Glomerular endothelial cell (primary cell): ENCODE measurements around the gene ORC4. TPM values are rescaled to one million over a fixed set of nuclear protein-coding genes. Genes with fewer than 3 reads are reported as not detected.

ENCODE experiments used
- DNase-seq: peaks from one replicate; pipeline ENCODE4 v3.0.0-alpha.2; 2011; ENCODE audit warnings: low read depth, low spot score; ENCODE audit errors: extremely low read depth
- total RNA-seq: library from RNA; depleted of rRNA; stranded (reverse); fragments of >200 nt; gene quantifications from 2 replicates; pipeline ENCODE4 v1.2.3, GENCODE V29; 2015

Gene ORC4
- total RNA-seq = 36.8 and 37.2 TPM in 2 replicates

- DNase-seq = peak; percentile 93
Measured at GRCh38 chr2:148020111-148021058, at the start of gene ORC4. Gene ORC4, minus strand, starts transcription at chr2:148020737. Its CDS starts 44,779 bp downstream, at chr2:147975958.

GRCh38 chr2:148067801-148068200 lies 47.3 kb upstream of the ORC4 start:
- DNase-seq = no peak

- DNase-seq = no peak
Measured at GRCh38 chr2:148065936-148066335, 45.4 kb upstream of the ORC4 start.

GRCh38 chr2:148063633-148064032 lies 43.1 kb upstream of the ORC4 start:
- no peak for DNase-seq

- no peak for DNase-seq
Measured at GRCh38 chr2:148058641-148059040, 38.1 kb upstream of the ORC4 start.

- no peak for DNase-seq
Measured at GRCh38 chr2:148052687-148053086, 32.1 kb upstream of the ORC4 start.

GRCh38 chr2:148049284-148049683 lies 28.7 kb upstream of the ORC4 start:
- DNase-seq = no peak

GRCh38 chr2:148048475-148049221 lies 28.1 kb upstream of the ORC4 start:
- no peak for DNase-seq

- DNase-seq = no peak
Measured at GRCh38 chr2:148046802-148047201, 26.3 kb upstream of the ORC4 start.

GRCh38 chr2:148044322-148044721 lies 23.8 kb upstream of the ORC4 start:
- no peak for DNase-seq

- no peak for DNase-seq
Measured at GRCh38 chr2:148042219-148042618, 21.7 kb upstream of the ORC4 start.

- DNase-seq = no peak
Measured at GRCh38 chr2:148039783-148040182, 19.2 kb upstream of the ORC4 start.

- no peak for DNase-seq
Measured at GRCh38 chr2:148032215-148032614, 11.7 kb upstream of the ORC4 start.

- no peak for DNase-seq
Measured at GRCh38 chr2:148031152-148031551, 10.6 kb upstream of the ORC4 start.

- no peak for DNase-seq
Measured at GRCh38 chr2:148028781-148029180, 8.2 kb upstream of the ORC4 start.

- no peak for DNase-seq
Measured at GRCh38 chr2:148027822-148028221, 7.3 kb upstream of the ORC4 start.

- DNase-seq = no peak
Measured at GRCh38 chr2:148026573-148026972, 6.0 kb upstream of the ORC4 start.

- no peak for DNase-seq
Measured at GRCh38 chr2:148023861-148024260, 3.3 kb upstream of the ORC4 start.

- DNase-seq = no peak
Measured at GRCh38 chr2:148022882-148023281, 2.3 kb upstream of the ORC4 start.

GRCh38 chr2:148022351-148022750 lies 1.8 kb upstream of the ORC4 start:
- DNase-seq = no peak

- no peak for DNase-seq
Measured at GRCh38 chr2:148021886-148022285, 1.3 kb upstream of the ORC4 start.
